SU-DHL-6 (cell line): ENCODE measurements around the gene UBL4A.

ENCODE experiments used
- H2AFZ ChIP-seq: fragments of 200-600 bp; sonication (generic); 2 replicates; pipeline ENCODE4 v1.6.1; 2014; ENCODE audit warnings: low read depth, mild to moderate bottlenecking, moderate library complexity, mixed read lengths, antibody characterized with exemption, low read length; ENCODE audit not compliant: severe bottlenecking
- H3F3A ChIP-seq: fragments of 200-600 bp; shearing (Covaris generic); 2 replicates; pipeline ENCODE4 v1.6.0; 2016; ENCODE audit warnings: antibody characterized with exemption, mild to moderate bottlenecking; ENCODE audit not compliant: insufficient read depth
- H3K27ac ChIP-seq: fragments of 200-600 bp; sonication (generic); 2 replicates; pipeline ENCODE4 v1.5.1; 2016; ENCODE audit warnings: low read depth, mild to moderate bottlenecking, low read length, moderate library complexity, mixed read lengths
- H3K27me3 ChIP-seq: fragments of 200-600 bp; sonication (generic), shearing (Covaris generic); 2 replicates; pipeline ENCODE4 v1.6.0; 2014; ENCODE audit warnings: mild to moderate bottlenecking, low read length
- H3K36me3 ChIP-seq: fragments of 200-600 bp; sonication (generic); 2 replicates; pipeline ENCODE4 v1.6.1; 2014; ENCODE audit warnings: mild to moderate bottlenecking, low read length, mixed read lengths
- H3K4me2 ChIP-seq: fragments of 300-600, 200-600 bp; shearing (Covaris generic), sonication (generic); 2 replicates; pipeline ENCODE4 v1.6.0; 2014; ENCODE audit warnings: low read length, low read depth, mild to moderate bottlenecking; ENCODE audit not compliant: poor library complexity, severe bottlenecking
- H3K4me3 ChIP-seq: fragments of 200-600 bp; sonication (generic); 2 replicates; pipeline ENCODE4 v1.5.1; 2014; ENCODE audit warnings: antibody characterized with exemption, low read length, mild to moderate bottlenecking, mixed read lengths; ENCODE audit not compliant: insufficient read depth, poor library complexity, severe bottlenecking
- H3K79me2 ChIP-seq: fragments of 200-600 bp; sonication (generic); 2 replicates; pipeline ENCODE4 v1.6.1; 2014; ENCODE audit warnings: mild to moderate bottlenecking, low read length, moderate library complexity; ENCODE audit not compliant: insufficient read depth
- H3K9ac ChIP-seq: fragments of 200-600 bp; sonication (generic); 2 replicates; pipeline ENCODE4 v1.7.0; 2014; ENCODE audit warnings: mild to moderate bottlenecking, low read length
- H3K9me2 ChIP-seq: fragments of 200-600 bp; sonication (generic); replicated peaks from 2 replicates; pipeline ENCODE4 v1.6.1; 2014; ENCODE audit warnings: low read length; ENCODE audit not compliant: insufficient read depth
- H3K9me3 ChIP-seq: fragments of 200-600 bp; sonication (generic); 2 replicates; pipeline ENCODE4 v1.6.1; 2014; ENCODE audit warnings: low read length, mixed read lengths; ENCODE audit not compliant: insufficient read depth
- H4K20me1 ChIP-seq: fragments of 200-600 bp; sonication (generic); 2 replicates; pipeline ENCODE4 v1.6.1; 2014; ENCODE audit warnings: low read depth, mild to moderate bottlenecking, antibody characterized with exemption, low read length, moderate library complexity, mixed read lengths
- EZH2phosphoT487 ChIP-seq: fragments of 200-600 bp; sonication (generic), shearing (Covaris generic); conservative IDR thresholded peaks from 2 replicates; pipeline ENCODE4 v1.6.1; 2018; ENCODE audit warnings: mild to moderate bottlenecking, antibody characterized with exemption, low read length, moderate library complexity, mixed read lengths
- TF ChIP-seq, protein P1 (sequence below): fragments of 200-600 bp; sonication (generic); IDR thresholded peaks from one replicate; pipeline ENCODE4 v1.5.1; 2017; ENCODE audit warnings: antibody characterized with exemption, mild to moderate bottlenecking, low read length, moderate library complexity; ENCODE audit not compliant: insufficient read depth, poor library complexity, severe bottlenecking

UBL4A gene

DNA sequence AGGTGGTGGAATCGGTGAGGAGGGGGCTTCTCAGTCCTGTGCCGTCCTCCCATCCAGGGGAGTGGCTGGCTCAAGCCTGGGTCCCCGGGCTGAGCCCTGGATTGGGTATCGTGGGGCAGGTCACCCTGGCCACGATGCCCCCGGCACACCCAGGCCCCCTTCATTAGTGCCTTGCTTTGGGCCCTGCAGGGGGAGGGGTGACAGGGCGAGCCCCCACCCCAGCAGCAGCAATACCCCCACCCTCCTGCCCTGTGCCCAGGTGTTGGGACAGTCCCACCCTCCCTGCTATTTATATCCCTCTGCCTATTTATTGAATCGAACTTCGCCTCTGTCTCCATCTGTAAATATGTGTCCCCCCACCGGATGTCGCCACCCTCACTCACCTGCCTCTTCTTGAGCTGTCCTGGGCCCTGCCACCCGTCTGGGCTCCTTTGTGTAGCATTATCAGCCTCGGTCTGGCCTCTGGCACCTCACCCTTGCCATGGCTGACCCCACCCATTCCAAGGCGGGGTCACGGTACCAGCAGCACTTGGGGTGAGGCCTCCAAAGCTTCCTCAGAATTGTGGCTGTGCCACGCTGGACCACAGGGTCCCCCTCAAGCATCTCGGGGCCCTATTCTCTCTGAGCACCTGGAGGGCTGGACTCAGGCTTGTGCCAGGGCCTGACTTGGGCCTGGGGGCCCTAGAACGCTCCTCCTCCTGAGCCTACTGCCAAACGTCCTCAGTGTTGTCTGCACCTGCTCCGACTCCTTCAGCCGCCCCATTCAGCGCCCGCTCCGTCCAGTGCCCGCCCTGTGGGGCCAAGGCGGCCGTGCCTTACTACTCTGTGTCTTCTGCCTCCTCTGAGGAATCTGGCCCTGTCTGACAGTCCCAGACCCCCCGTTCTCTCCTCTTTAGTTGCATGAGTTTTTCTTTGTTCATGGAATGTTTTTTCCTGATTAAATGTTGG lies 13.5 kb downstream of the UBL4A start:
- Histone ChIP-seq H3K27ac (no peak overlapping the region), H3K36me3 (no peaks in the 10 kb centered on the region), H4K20me1 (no peaks in the 10 kb centered on the region), H3F3A (peaks cover 10% of the 10 kb centered on the region; the same call in 1 of the 2 replicates), H3K27me3 (no peaks in the 10 kb centered on the region), H3K4me2 (no peak overlapping the region), H3K4me3 (no peak overlapping the region), H3K9me2 (no peaks in the 10 kb centered on the region), H2AFZ (no peak overlapping the region), H3K9ac (no peak overlapping the region), H3K79me2 (no peaks in the 10 kb centered on the region), H3K9me3 (no peaks in the 10 kb centered on the region)
- TF ChIP-seq, protein P1, sequence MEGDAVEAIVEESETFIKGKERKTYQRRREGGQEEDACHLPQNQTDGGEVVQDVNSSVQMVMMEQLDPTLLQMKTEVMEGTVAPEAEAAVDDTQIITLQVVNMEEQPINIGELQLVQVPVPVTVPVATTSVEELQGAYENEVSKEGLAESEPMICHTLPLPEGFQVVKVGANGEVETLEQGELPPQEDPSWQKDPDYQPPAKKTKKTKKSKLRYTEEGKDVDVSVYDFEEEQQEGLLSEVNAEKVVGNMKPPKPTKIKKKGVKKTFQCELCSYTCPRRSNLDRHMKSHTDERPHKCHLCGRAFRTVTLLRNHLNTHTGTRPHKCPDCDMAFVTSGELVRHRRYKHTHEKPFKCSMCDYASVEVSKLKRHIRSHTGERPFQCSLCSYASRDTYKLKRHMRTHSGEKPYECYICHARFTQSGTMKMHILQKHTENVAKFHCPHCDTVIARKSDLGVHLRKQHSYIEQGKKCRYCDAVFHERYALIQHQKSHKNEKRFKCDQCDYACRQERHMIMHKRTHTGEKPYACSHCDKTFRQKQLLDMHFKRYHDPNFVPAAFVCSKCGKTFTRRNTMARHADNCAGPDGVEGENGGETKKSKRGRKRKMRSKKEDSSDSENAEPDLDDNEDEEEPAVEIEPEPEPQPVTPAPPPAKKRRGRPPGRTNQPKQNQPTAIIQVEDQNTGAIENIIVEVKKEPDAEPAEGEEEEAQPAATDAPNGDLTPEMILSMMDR = no peak
- TF ChIP-seq EZH2phosphoT487 = no peak

DNA sequence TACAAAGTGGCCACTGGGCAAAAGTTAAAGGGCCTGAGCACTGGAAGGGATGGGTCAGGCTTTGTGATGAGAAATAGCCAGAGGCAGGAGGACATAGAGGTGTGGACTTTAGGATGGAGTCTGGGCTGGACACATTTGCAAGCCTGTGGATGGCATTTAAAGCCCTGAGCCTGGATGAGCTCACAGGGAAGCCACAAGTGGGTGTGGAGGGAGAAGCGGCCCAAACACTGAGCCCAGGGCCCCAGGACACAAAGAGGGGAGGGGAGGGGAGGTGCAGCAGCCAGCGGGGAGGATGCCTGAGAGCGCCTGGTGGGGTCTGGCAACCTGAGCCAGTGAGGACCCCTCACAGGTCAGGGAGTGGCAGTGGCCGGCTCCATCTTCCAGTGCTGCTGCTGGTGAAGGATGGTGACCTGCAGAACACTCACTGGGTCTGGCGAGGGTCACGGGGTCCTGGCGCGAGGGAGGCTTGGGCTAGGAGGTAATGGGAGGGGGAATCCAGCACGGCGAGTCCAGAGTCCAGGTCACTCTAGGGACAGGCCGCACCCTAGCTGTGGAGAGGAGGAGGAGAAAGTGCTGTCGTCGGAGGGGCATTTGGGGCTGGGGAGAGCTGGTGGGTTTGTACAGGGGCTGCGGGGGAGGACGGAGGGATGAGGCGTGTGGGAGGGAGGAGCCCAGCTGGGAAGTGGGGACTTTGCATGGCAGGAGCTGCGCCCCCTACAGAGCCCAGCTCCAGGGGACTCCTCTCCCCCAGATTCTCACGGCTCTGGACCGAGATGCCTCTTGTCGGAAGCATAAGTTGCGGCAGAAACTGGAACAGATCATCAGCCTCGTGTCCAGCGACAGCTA lies 14.4 kb downstream of the UBL4A start:
- TF ChIP-seq, protein P1 = no peak
- TF ChIP-seq EZH2phosphoT487 = no peak
- Histone ChIP-seq H4K20me1 (no peaks in the 10 kb centered on the region), H3K4me2 (no peak overlapping the region), H3K9me2 (no peaks in the 10 kb centered on the region), H3K9ac (no peak overlapping the region), H3K9me3 (no peaks in the 10 kb centered on the region), H2AFZ (no peak overlapping the region), H3K27ac (no peak overlapping the region), H3K36me3 (no peaks in the 10 kb centered on the region), H3K27me3 (no peaks in the 10 kb centered on the region), H3K79me2 (no peaks in the 10 kb centered on the region), H3F3A (peaks cover 1% of the 10 kb centered on the region; the same call in 1 of the 2 replicates), H3K4me3 (no peak overlapping the region)

DNA sequence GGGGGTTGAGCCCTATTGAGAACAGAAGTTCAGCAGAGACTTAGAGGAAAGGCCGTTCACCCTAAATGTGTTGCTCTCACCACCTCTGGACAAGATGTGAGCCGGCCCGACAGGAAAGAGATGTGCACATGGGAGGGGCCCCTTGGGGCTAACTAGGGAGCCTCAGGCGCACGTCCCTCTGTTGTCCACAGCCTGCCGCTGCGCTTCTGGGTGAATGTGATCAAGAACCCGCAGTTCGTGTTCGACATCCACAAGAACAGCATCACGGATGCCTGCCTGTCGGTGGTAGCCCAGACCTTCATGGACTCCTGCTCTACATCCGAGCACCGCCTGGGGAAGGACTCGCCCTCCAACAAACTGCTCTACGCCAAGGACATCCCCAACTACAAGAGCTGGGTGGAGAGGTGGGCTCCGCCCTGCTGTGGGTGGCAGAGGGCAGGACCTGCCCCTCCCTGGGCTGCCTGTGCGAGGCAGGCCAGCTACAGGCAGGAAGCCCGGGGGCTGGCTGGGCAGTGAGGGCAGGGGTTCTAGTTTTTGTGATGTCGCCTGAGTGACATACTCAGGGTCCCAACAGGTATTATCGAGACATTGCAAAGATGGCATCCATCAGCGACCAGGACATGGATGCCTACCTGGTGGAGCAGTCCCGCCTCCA lies 15.4 kb downstream of the UBL4A start:
- TF ChIP-seq, protein P1 = no peak
- no peak for TF ChIP-seq EZH2phosphoT487
- no peak overlapping the region for H3K4me3 ChIP-seq
- no peaks in the 10 kb centered on the region for H3F3A ChIP-seq
- H3K4me2 ChIP-seq = no peak overlapping the region
- H3K36me3 ChIP-seq = no peaks in the 10 kb centered on the region
- no peak overlapping the region for H2AFZ ChIP-seq
- no peaks in the 10 kb centered on the region for H3K9me3 ChIP-seq
- H3K27ac ChIP-seq = no peak overlapping the region
- no peaks in the 10 kb centered on the region for H3K9me2 ChIP-seq
- H3K27me3 ChIP-seq = no peaks in the 10 kb centered on the region
- H3K9ac ChIP-seq = no peak overlapping the region
- no peaks in the 10 kb centered on the region for H3K79me2 ChIP-seq
- no peaks in the 10 kb centered on the region for H4K20me1 ChIP-seq
